HepG2 (cell line): ENCODE measurements around the gene AOX1. TPM values are rescaled to one million over a fixed set of nuclear protein-coding genes. Genes with fewer than 3 reads are reported as not detected.
A peak's percentile ranks its signal among the peaks of the same experiment; 100 is the strongest.

ENCODE experiments used
- HINFP ChIP-seq: sonication (generic); formaldehyde crosslinking; IDR thresholded peaks from 2 replicates; pipeline ENCODE4 v1.4.0; 2020; ENCODE audit warnings: low read depth, mild to moderate bottlenecking, missing genetic modification reagents
- MAZ ChIP-seq, 2 experiments: sonication (generic) in 1 of 2; formaldehyde crosslinking in 1 of 2; IDR thresholded peaks; 2 replicates each; pipeline versions ENCODE4 v1.5.0 to v1.6.1; 2012 to 2020; ENCODE audit warnings: low read depth in 2 of 2, mild to moderate bottlenecking in 2 of 2, borderline replicate concordance in 1 of 2, improper control_type of control experiment in 1 of 2, low read length in 1 of 2, missing genetic modification reagents in 1 of 2, moderate library complexity in 1 of 2
- MTA3 ChIP-seq: sonication (generic); formaldehyde crosslinking; IDR thresholded peaks from 2 replicates; pipeline ENCODE4 v1.4.0; 2020; ENCODE audit warnings: missing genetic modification reagents
- NFIC ChIP-seq: IDR thresholded peaks from 2 replicates; pipeline ENCODE4 v1.6.1; 2012; ENCODE audit warnings: mild to moderate bottlenecking, low read length, inconsistent platforms
- NKX3-1 ChIP-seq: sonication (generic); formaldehyde crosslinking; IDR thresholded peaks from 2 replicates; pipeline ENCODE4 v1.5.0; 2020; ENCODE audit warnings: missing genetic modification reagents
- PCBP1 ChIP-seq: fragments of 200-400 bp; formaldehyde crosslinking; IDR thresholded peaks from 2 replicates; pipeline ENCODE4 v1.6.1; 2017; ENCODE audit warnings: mild to moderate bottlenecking, low read depth, low read length, borderline replicate concordance
- SNAI1 ChIP-seq: sonication (generic); formaldehyde crosslinking; IDR thresholded peaks from 2 replicates; pipeline ENCODE4 v1.5.0; 2020; ENCODE audit warnings: mild to moderate bottlenecking, missing genetic modification reagents, borderline replicate concordance
- SRY ChIP-seq: sonication (generic); formaldehyde crosslinking; IDR thresholded peaks from 2 replicates; pipeline ENCODE4 v1.8.0; 2022; ENCODE audit warnings: mild to moderate bottlenecking, missing genetic modification reagents
- TERF1 ChIP-seq: sonication (generic); formaldehyde crosslinking; IDR thresholded peaks from 2 replicates; pipeline ENCODE4 v1.8.0; 2022; ENCODE audit warnings: mild to moderate bottlenecking, missing genetic modification reagents, moderate library complexity
- ZC3H4 ChIP-seq: sonication (generic); formaldehyde crosslinking; IDR thresholded peaks from 2 replicates; pipeline ENCODE4 v1.4.0; 2020; ENCODE audit warnings: missing genetic modification reagents, borderline replicate concordance
- ZNF543 ChIP-seq: sonication (generic); formaldehyde crosslinking; IDR thresholded peaks from 2 replicates; pipeline ENCODE4 v1.4.0; 2020; ENCODE audit warnings: mild to moderate bottlenecking, missing genetic modification reagents
- ZNF562 ChIP-seq: sonication (generic); formaldehyde crosslinking; IDR thresholded peaks from 2 replicates; pipeline ENCODE4 v1.8.0; 2022; ENCODE audit warnings: missing genetic modification reagents, borderline replicate concordance
- polyA plus RNA-seq, 8 experiments: library from polyadenylated mRNA; depleted of rRNA in 3 of 8; stranded (reverse) in 7 of 8; unstranded in 1 of 8; fragments of >200 nt; fragmentation: Illumina TruSeq in 4 of 8; extraction: Trizol in 4 of 8; gene quantifications; 2 replicates each; pipeline versions ENCODE4 v1.2.1 to v1.2.3, GENCODE V29; 2011 to 2016; ENCODE audit warnings: low read depth in 4 of 8, missing spikeins in 1 of 8, mixed read lengths in 1 of 8; ENCODE audit not compliant: insufficient read depth in 1 of 8
- total RNA-seq, 5 experiments: library from RNA; depleted of rRNA; stranded (reverse); fragments of >200 nt; fragmentation: Illumina TruSeq; extraction: Trizol; gene quantifications; 2 replicates each; pipeline ENCODE4 v1.2.3, GENCODE V29; 2016; ENCODE audit warnings: low read depth in 1 of 5
- TF ChIP-seq, protein P1 (sequence below): sonication (generic); formaldehyde crosslinking; IDR thresholded peaks from 2 replicates; pipeline ENCODE4 v1.5.1; 2020; ENCODE audit warnings: missing genetic modification reagents, mild to moderate bottlenecking, borderline replicate concordance
- TF ChIP-seq, protein P2 (sequence below): sonication (generic); formaldehyde crosslinking; IDR thresholded peaks from 2 replicates; pipeline ENCODE4 v1.5.1; 2020; ENCODE audit warnings: mild to moderate bottlenecking, missing genetic modification reagents, borderline replicate concordance
- TF ChIP-seq, protein P3 (sequence below): sonication (generic); formaldehyde crosslinking; IDR thresholded peaks from 2 replicates; pipeline ENCODE4 v1.8.0; 2023; ENCODE audit warnings: mild to moderate bottlenecking, missing genetic modification reagents
- TF ChIP-seq, protein P4 (sequence below): sonication (generic); formaldehyde crosslinking; IDR thresholded peaks from 2 replicates; pipeline ENCODE4 v1.4.0; 2020; ENCODE audit warnings: missing genetic modification reagents

Gene AOX1
- total and polyA plus RNA-seq, 2 of the 13 experiments (the other 11 are each of a cell fraction or from before 2014, with no cell fraction given): 9.2 to 18.0 TPM

- TF ChIP-seq MAZ (IDR thresholded peaks at IDR 0.05; ENCODE audit: borderline replicate concordance, low read depth, low read length) (no peak), MAZ (CRISPR knock-in tag; IDR thresholded peaks at IDR 0.05; ENCODE audit: low read depth) (no peak), SNAI1 (no peak), PCBP1 (no peak), ZNF562 (CRISPR knock-in tag) (no peak), TERF1 (CRISPR knock-in tag) (no peak), ZC3H4 (no peak), NFIC (0 out of 2 replicates have a peak, but pooled peaks have one; percentile 54), HINFP (CRISPR knock-in tag) (peak; percentile 81), ZNF543 (no peak), NKX3-1 (CRISPR knock-in tag) (peak; percentile 64), MTA3 (CRISPR knock-in tag) (no peak), SRY (no peak)
- TF ChIP-seq, protein P1, sequence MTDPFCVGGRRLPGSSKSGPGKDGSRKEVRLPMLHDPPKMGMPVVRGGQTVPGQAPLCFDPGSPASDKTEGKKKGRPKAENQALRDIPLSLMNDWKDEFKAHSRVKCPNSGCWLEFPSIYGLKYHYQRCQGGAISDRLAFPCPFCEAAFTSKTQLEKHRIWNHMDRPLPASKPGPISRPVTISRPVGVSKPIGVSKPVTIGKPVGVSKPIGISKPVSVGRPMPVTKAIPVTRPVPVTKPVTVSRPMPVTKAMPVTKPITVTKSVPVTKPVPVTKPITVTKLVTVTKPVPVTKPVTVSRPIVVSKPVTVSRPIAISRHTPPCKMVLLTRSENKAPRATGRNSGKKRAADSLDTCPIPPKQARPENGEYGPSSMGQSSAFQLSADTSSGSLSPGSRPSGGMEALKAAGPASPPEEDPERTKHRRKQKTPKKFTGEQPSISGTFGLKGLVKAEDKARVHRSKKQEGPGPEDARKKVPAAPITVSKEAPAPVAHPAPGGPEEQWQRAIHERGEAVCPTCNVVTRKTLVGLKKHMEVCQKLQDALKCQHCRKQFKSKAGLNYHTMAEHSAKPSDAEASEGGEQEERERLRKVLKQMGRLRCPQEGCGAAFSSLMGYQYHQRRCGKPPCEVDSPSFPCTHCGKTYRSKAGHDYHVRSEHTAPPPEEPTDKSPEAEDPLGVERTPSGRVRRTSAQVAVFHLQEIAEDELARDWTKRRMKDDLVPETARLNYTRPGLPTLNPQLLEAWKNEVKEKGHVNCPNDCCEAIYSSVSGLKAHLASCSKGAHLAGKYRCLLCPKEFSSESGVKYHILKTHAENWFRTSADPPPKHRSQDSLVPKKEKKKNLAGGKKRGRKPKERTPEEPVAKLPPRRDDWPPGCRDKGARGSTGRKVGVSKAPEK (CRISPR knock-in tag): peak; percentile 70; the same call in 1 of the 2 replicates
- TF ChIP-seq, protein P2, sequence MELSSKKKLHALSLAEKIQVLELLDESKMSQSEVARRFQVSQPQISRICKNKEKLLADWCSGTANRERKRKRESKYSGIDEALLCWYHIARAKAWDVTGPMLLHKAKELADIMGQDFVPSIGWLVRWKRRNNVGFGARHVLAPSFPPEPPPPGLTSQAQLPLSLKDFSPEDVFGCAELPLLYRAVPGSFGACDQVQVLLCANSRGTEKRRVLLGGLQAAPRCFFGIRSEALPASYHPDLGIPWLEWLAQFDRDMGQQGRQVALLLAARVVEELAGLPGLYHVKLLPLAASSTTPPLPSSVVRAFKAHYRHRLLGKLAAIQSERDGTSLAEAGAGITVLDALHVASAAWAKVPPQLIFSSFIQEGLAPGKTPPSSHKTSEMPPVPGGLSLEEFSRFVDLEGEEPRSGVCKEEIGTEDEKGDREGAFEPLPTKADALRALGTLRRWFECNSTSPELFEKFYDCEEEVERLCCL (CRISPR knock-in tag): no peak
- TF ChIP-seq, protein P3, sequence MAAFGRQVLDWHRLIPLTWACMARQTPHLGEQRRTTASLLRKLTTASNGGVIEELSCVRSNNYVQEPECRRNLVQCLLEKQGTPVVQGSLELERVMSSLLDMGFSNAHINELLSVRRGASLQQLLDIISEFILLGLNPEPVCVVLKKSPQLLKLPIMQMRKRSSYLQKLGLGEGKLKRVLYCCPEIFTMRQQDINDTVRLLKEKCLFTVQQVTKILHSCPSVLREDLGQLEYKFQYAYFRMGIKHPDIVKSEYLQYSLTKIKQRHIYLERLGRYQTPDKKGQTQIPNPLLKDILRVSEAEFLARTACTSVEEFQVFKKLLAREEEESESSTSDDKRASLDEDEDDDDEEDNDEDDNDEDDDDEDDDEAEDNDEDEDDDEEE: no peak
- TF ChIP-seq, protein P4, sequence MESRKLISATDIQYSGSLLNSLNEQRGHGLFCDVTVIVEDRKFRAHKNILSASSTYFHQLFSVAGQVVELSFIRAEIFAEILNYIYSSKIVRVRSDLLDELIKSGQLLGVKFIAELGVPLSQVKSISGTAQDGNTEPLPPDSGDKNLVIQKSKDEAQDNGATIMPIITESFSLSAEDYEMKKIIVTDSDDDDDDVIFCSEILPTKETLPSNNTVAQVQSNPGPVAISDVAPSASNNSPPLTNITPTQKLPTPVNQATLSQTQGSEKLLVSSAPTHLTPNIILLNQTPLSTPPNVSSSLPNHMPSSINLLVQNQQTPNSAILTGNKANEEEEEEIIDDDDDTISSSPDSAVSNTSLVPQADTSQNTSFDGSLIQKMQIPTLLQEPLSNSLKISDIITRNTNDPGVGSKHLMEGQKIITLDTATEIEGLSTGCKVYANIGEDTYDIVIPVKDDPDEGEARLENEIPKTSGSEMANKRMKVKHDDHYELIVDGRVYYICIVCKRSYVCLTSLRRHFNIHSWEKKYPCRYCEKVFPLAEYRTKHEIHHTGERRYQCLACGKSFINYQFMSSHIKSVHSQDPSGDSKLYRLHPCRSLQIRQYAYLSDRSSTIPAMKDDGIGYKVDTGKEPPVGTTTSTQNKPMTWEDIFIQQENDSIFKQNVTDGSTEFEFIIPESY (CRISPR knock-in tag): peak; percentile 75; the same call in 1 of the 2 replicates
Observed at GRCh38 chr2:200713003-200713703, 127.3 kb downstream of the AOX1 start (continued).
